ENCODE measurements around the gene F2R.

The F2R gene

GRCh38 chr5:76690704-76691466, 25.0 kb upstream of the F2R start:
- DNase-seq = no peak

- DNase-seq = no peak
Measured at GRCh38 chr5:76691467-76692273, 24.3 kb upstream of the F2R start.

GRCh38 chr5:76692274-76692540, 23.7 kb upstream of the F2R start:
- no peak for DNase-seq

GRCh38 chr5:76692651-76693050, 23.3 kb upstream of the F2R start:
- no peak for DNase-seq

GRCh38 chr5:76693141-76693540, 22.8 kb upstream of the F2R start:
- DNase-seq = no peak

- no peak for DNase-seq
Measured at GRCh38 chr5:76694317-76694716, 21.6 kb upstream of the F2R start.

- DNase-seq = no peak
Measured at GRCh38 chr5:76695346-76695745, 20.6 kb upstream of the F2R start.

- no peak for DNase-seq
Measured at GRCh38 chr5:76696251-76696650, 19.7 kb upstream of the F2R start.

- no peak for DNase-seq
Measured at GRCh38 chr5:76697670-76698069, 18.3 kb upstream of the F2R start.

GRCh38 chr5:76700571-76700970, 15.4 kb upstream of the F2R start:
- DNase-seq = no peak

GRCh38 chr5:76701298-76701697, 14.6 kb upstream of the F2R start:
- no peak for DNase-seq

- DNase-seq = no peak
Measured at GRCh38 chr5:76703707-76704106, 12.2 kb upstream of the F2R start.

- DNase-seq = no peak
Measured at GRCh38 chr5:76704131-76704663, 11.7 kb upstream of the F2R start.

GRCh38 chr5:76705574-76705973, 10.4 kb upstream of the F2R start:
- DNase-seq = no peak

GRCh38 chr5:76709762-76710161, 6.2 kb upstream of the F2R start:
- no peak for DNase-seq

- no peak for DNase-seq
Measured at GRCh38 chr5:76710991-76711390, 4.9 kb upstream of the F2R start.

- DNase-seq = no peak
Measured at GRCh38 chr5:76714751-76715485, 1.0 kb upstream of the F2R start.

- no peak for DNase-seq
Measured at GRCh38 chr5:76715486-76715735, 515 bp upstream of the F2R start.

GRCh38 chr5:76716456-76717157, 681 bp downstream of the F2R start:
- no peak for DNase-seq

GRCh38 chr5:76717222-76718083, 1.5 kb downstream of the F2R start:
- DNase-seq = no peak

GRCh38 chr5:76718381-76718832, 2.5 kb downstream of the F2R start:
- no peak for DNase-seq

GRCh38 chr5:76718880-76719279, 3.0 kb downstream of the F2R start:
- no peak for DNase-seq

All from NCI-H187 (cell line).